A549 treated with dexamethasone at 1 μM for 4 hours (cell line): ENCODE measurements around the gene CAMK1G. TPM values are rescaled to one million over a fixed set of nuclear protein-coding genes. Genes with fewer than 3 reads are reported as not detected.

Experiments used
- total RNA-seq: library from RNA; stranded (reverse); fragments of 200-300 nt; extraction: Qiagen RNA extraction; gene quantifications from 5 replicates; pipeline ENCODE4 v1.2.3, GENCODE V29; 2022

The CAMK1G gene
- total RNA-seq = 0.14 to 0.43 TPM (median 0.30 TPM) in 5 replicates

GRCh38 chr1:209583408-209583807, at the start of gene CAMK1G:
TSS of gene CAMK1G (plus strand) at chr1:209583714. CDS start at chr1:209594984, 11,270 bp downstream.

GRCh38 chr1:209652121-209652735, 68.7 kb downstream of the CAMK1G start, which contains the start of gene LAMB3:
TSS of gene LAMB3 (minus strand) at chr1:209652425. CDS start at chr1:209650944, 1,481 bp downstream.

Other genes starting within 250 kb of the CAMK1G start
- 14.4 to 21.7 TPM (median 19.4 TPM) in 5 replicates for gene LAMB3, start 68.7 kb downstream of the CAMK1G start, total RNA-seq
- gene G0S2, start 91.7 kb downstream of the CAMK1G start, total RNA-seq = 3.2 to 4.1 TPM (median 3.4 TPM) in 5 replicates
- gene HSD11B1, start 121.1 kb downstream of the CAMK1G start, total RNA-seq = 0.26 to 0.62 TPM (median 0.45 TPM) in 5 replicates
- not detected in 5 replicates for gene TRAF3IP3, start 172.3 kb downstream of the CAMK1G start, total RNA-seq
- 1.3 to 2.0 TPM (median 1.8 TPM) in 5 replicates for gene C1orf74, start 200.8 kb downstream of the CAMK1G start, total RNA-seq
- 0.13 to 0.29 TPM (median 0.21 TPM) in 5 replicates for gene IRF6, start 222.4 kb downstream of the CAMK1G start, total RNA-seq
- gene UTP25, start 244.3 kb downstream of the CAMK1G start, total RNA-seq = 10.1 to 12.6 TPM (median 11.5 TPM) in 5 replicates